GM19043 (cell line): ENCODE results near the gene DOCK9.
"Not testable (repeated sequence)": the region's sequence is repeated elsewhere in the genome, so short reads cannot be mapped to it uniquely, and the experiment has no call there.

Source experiments
- ATAC-seq: cut with Tn5 transposase; IDR thresholded peaks from one replicate; pipeline ENCODE4 v1.9.1; 2021; ENCODE audit warnings: low read depth; ENCODE audit not compliant: unreplicated experiment

The DOCK9 gene

GRCh38 chr13:98831236-98831635 lies 146.6 kb downstream of the DOCK9 start:
- no peak for ATAC-seq

GRCh38 chr13:98829541-98829940 lies 148.3 kb downstream of the DOCK9 start:
- ATAC-seq: no peak

GRCh38 chr13:98828614-98829013 lies 149.2 kb downstream of the DOCK9 start:
- ATAC-seq: no peak

- ATAC-seq: no peak
Measured at GRCh38 chr13:98827449-98827848, 150.4 kb downstream of the DOCK9 start.

GRCh38 chr13:98826146-98826545 lies 151.7 kb downstream of the DOCK9 start:
- no peak for ATAC-seq

GRCh38 chr13:98825659-98826058 lies 152.2 kb downstream of the DOCK9 start:
- no peak for ATAC-seq

- no peak for ATAC-seq
Measured at GRCh38 chr13:98824376-98825160, 153.3 kb downstream of the DOCK9 start.

- ATAC-seq: no peak
Measured at GRCh38 chr13:98823442-98823841, 154.4 kb downstream of the DOCK9 start.

- no peak for ATAC-seq
Measured at GRCh38 chr13:98822225-98822606, 155.6 kb downstream of the DOCK9 start.

- no peak for ATAC-seq
Measured at GRCh38 chr13:98821372-98822224, 156.3 kb downstream of the DOCK9 start.

GRCh38 chr13:98820744-98821371 lies 157.0 kb downstream of the DOCK9 start:
- ATAC-seq: no peak

GRCh38 chr13:98820300-98820699 lies 157.6 kb downstream of the DOCK9 start:
- ATAC-seq: no peak

GRCh38 chr13:98819382-98820010 lies 158.4 kb downstream of the DOCK9 start:
- no peak for ATAC-seq

- no peak for ATAC-seq
Measured at GRCh38 chr13:98816406-98816805, 161.5 kb downstream of the DOCK9 start.

- ATAC-seq: no peak
Measured at GRCh38 chr13:98813993-98814392, 163.9 kb downstream of the DOCK9 start.

GRCh38 chr13:98812186-98812790 lies 165.6 kb downstream of the DOCK9 start:
- ATAC-seq: not testable (repeated sequence)

- no peak for ATAC-seq
Measured at GRCh38 chr13:98810746-98811145, 167.1 kb downstream of the DOCK9 start.

- ATAC-seq: no peak
Measured at GRCh38 chr13:98809345-98809777, 168.5 kb downstream of the DOCK9 start.

GRCh38 chr13:98807774-98808173 lies 170.1 kb downstream of the DOCK9 start:
- ATAC-seq: no peak

GRCh38 chr13:98804336-98804855 lies 173.5 kb downstream of the DOCK9 start:
- ATAC-seq: no peak
